OCI-LY3 (cell line): ENCODE results near the gene ACCSL.

Experiments used
- EZH2phosphoT487 ChIP-seq: fragments of 200-600 bp; shearing (Covaris generic); IDR thresholded peaks from 2 replicates; pipeline ENCODE4 v1.6.1; 2018; ENCODE audit warnings: antibody characterized with exemption, mixed run types, low read depth
- TF ChIP-seq, protein P1 (sequence below): fragments of 200-600, 300-600 bp; sonication (generic); IDR thresholded peaks from 2 replicates; pipeline ENCODE4 v1.5.1; 2014; ENCODE audit warnings: antibody characterized with exemption, low read length, low read depth

DNA sequence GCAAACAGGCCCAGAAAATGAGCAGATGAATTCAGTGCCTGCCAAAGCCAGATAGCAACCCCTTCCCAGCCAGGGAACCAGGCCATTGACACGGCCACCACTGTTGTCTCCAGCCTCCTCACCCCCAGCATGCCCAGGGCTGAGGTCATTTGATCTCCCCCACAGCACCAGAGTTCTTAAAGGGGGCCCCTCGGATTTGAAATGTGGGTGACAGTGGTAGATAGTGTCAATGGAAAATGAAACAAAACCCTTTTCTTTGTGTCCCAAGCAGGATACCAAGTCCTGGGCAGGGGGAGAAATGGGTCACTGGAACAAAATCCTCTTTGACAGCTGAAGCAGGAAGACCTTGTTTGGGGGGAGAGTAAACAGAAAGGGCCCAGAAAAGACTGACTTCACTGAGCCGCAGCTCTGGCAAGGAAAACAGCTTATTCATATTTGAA is 14.3 kb upstream of the ACCSL start:
- TF ChIP-seq, protein P1, sequence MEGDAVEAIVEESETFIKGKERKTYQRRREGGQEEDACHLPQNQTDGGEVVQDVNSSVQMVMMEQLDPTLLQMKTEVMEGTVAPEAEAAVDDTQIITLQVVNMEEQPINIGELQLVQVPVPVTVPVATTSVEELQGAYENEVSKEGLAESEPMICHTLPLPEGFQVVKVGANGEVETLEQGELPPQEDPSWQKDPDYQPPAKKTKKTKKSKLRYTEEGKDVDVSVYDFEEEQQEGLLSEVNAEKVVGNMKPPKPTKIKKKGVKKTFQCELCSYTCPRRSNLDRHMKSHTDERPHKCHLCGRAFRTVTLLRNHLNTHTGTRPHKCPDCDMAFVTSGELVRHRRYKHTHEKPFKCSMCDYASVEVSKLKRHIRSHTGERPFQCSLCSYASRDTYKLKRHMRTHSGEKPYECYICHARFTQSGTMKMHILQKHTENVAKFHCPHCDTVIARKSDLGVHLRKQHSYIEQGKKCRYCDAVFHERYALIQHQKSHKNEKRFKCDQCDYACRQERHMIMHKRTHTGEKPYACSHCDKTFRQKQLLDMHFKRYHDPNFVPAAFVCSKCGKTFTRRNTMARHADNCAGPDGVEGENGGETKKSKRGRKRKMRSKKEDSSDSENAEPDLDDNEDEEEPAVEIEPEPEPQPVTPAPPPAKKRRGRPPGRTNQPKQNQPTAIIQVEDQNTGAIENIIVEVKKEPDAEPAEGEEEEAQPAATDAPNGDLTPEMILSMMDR = no peak
- no peak for TF ChIP-seq EZH2phosphoT487
